Brain microvascular endothelial cell (primary cell): Measurements from ENCODE around the gene PDZRN3.

Experiments
- DNase-seq: peaks from one replicate; pipeline ENCODE4 v3.0.0-alpha.2; 2020
- H3K27ac ChIP-seq: fragments of 250-450 bp; sonication (Bioruptor Pico); 2 replicates; pipeline ENCODE4 v1.5.1; 2020; ENCODE audit warnings: mild to moderate bottlenecking, moderate library complexity
- H3K27me3 ChIP-seq: fragments of 250-450 bp; sonication (Bioruptor Pico); replicated peaks from 2 replicates; pipeline ENCODE4 v1.5.1; 2020; ENCODE audit warnings: mild to moderate bottlenecking
- H3K36me3 ChIP-seq: fragments of 250-450 bp; sonication (Bioruptor Pico); replicated peaks from 2 replicates; pipeline ENCODE4 v1.5.1; 2020; ENCODE audit warnings: mild to moderate bottlenecking
- H3K4me3 ChIP-seq: 2 replicates; pipeline ENCODE4 v1.5.1; 2011; ENCODE audit warnings: low read depth, mild to moderate bottlenecking, control low read depth, low read length, moderate library complexity
- in situ Hi-C: cut with HindIII; loops from 2 replicates; pipeline ENCODE4 v1.10.0; 2017; ENCODE audit warnings: low sequenced_read_pairs, low pct_ligation_motif_present
- TF ChIP-seq, protein P1 (sequence below): IDR thresholded peaks from 2 replicates; pipeline ENCODE4 v1.5.1; 2011; ENCODE audit warnings: low read depth, mild to moderate bottlenecking, moderate library complexity, low read length, control low read depth, inconsistent platforms; ENCODE audit errors: missing control alignments

PDZRN3 gene

DNA sequence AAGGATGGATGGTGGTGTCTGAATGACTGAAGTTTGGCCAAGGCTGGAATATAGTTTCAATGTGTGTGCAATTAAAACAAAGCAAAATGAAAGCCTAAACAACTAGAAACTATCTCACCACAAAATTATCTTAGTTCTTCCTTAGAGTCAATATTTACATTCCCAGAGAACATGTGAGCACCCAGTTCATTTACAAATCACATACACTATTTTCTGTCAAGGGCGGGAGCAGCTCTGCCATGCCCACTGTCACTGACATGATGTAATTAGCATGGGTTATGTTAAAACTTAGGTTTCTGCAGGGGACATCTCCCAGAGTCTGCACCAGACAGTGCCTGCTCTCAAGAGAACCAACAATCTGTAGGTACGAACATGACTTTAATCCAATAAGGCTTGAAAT, 65.0 kb downstream of the PDZRN3 start:
- Histone ChIP-seq H3K4me3 (no peak overlapping the region), H3K27me3 (no peaks in the 10 kb centered on the region), H3K36me3 (no peaks in the 10 kb centered on the region), H3K27ac (no peak overlapping the region)
- DNase-seq: no peak
- in situ Hi-C loops: no loop called here
- TF ChIP-seq, protein P1, sequence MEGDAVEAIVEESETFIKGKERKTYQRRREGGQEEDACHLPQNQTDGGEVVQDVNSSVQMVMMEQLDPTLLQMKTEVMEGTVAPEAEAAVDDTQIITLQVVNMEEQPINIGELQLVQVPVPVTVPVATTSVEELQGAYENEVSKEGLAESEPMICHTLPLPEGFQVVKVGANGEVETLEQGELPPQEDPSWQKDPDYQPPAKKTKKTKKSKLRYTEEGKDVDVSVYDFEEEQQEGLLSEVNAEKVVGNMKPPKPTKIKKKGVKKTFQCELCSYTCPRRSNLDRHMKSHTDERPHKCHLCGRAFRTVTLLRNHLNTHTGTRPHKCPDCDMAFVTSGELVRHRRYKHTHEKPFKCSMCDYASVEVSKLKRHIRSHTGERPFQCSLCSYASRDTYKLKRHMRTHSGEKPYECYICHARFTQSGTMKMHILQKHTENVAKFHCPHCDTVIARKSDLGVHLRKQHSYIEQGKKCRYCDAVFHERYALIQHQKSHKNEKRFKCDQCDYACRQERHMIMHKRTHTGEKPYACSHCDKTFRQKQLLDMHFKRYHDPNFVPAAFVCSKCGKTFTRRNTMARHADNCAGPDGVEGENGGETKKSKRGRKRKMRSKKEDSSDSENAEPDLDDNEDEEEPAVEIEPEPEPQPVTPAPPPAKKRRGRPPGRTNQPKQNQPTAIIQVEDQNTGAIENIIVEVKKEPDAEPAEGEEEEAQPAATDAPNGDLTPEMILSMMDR: no peak

- DNase-seq: no peak
- Histone ChIP-seq H3K4me3 (no peak overlapping the region), H3K36me3 (no peaks in the 10 kb centered on the region), H3K27ac (no peak overlapping the region), H3K27me3 (no peaks in the 10 kb centered on the region)
- TF ChIP-seq, protein P1: no peak
- in situ Hi-C loops: no loop called here
These were observed 66.0 kb downstream of the PDZRN3 start for GRCh38 chr3:73558727-73559075.

GRCh38 chr3:73557986-73558726, 66.6 kb downstream of the PDZRN3 start:
- Histone ChIP-seq H3K27ac (no peak overlapping the region), H3K36me3 (no peaks in the 10 kb centered on the region), H3K4me3 (no peak overlapping the region), H3K27me3 (no peaks in the 10 kb centered on the region)
- DNase-seq: no peak
- TF ChIP-seq, protein P1: no peak
- in situ Hi-C loops: no loop called here

GRCh38 chr3:73556520-73557372, 68.0 kb downstream of the PDZRN3 start:
- TF ChIP-seq, protein P1: no peak
- no peaks in the 10 kb centered on the region for H3K27me3 ChIP-seq
- in situ Hi-C loops: no loop called here
- H3K36me3 ChIP-seq: no peaks in the 10 kb centered on the region
- H3K4me3 ChIP-seq: no peak overlapping the region
- DNase-seq: no peak
- no peak overlapping the region for H3K27ac ChIP-seq

- in situ Hi-C loops: no loop called here
- no peaks in the 10 kb centered on the region for H3K27me3 ChIP-seq
- H3K4me3 ChIP-seq: no peak overlapping the region
- H3K36me3 ChIP-seq: no peaks in the 10 kb centered on the region
- no peak for DNase-seq
- no peak overlapping the region for H3K27ac ChIP-seq
- TF ChIP-seq, protein P1: no peak
These were observed 69.7 kb downstream of the PDZRN3 start for GRCh38 chr3:73555076-73555475.

- H3K27ac ChIP-seq: no peak overlapping the region
- no peaks in the 10 kb centered on the region for H3K27me3 ChIP-seq
- TF ChIP-seq, protein P1: no peak
- peak; percentile 27 for DNase-seq
- H3K4me3 ChIP-seq: no peak overlapping the region
- H3K36me3 ChIP-seq: no peaks in the 10 kb centered on the region
- in situ Hi-C loops: no loop called here
These were observed 72.0 kb downstream of the PDZRN3 start for GRCh38 chr3:73552700-73553099.
